GM23248 (cell line): ENCODE data around the gene MCF2L.

Source experiments
- EZH2 ChIP-seq: fragments of 200-600 bp; sonication (generic); IDR thresholded peaks from 2 replicates; pipeline ENCODE4 v1.6.1; 2018; ENCODE audit warnings: antibody characterized with exemption, mild to moderate bottlenecking; ENCODE audit not compliant: insufficient read depth, poor library complexity, severe bottlenecking
- EZH2phosphoT487 ChIP-seq: fragments of 200-600 bp; sonication (generic); IDR thresholded peaks from 2 replicates; pipeline ENCODE4 v1.6.1; 2018; ENCODE audit warnings: antibody characterized with exemption, moderate library complexity, mild to moderate bottlenecking, low read depth; ENCODE audit not compliant: insufficient read depth

DNA sequence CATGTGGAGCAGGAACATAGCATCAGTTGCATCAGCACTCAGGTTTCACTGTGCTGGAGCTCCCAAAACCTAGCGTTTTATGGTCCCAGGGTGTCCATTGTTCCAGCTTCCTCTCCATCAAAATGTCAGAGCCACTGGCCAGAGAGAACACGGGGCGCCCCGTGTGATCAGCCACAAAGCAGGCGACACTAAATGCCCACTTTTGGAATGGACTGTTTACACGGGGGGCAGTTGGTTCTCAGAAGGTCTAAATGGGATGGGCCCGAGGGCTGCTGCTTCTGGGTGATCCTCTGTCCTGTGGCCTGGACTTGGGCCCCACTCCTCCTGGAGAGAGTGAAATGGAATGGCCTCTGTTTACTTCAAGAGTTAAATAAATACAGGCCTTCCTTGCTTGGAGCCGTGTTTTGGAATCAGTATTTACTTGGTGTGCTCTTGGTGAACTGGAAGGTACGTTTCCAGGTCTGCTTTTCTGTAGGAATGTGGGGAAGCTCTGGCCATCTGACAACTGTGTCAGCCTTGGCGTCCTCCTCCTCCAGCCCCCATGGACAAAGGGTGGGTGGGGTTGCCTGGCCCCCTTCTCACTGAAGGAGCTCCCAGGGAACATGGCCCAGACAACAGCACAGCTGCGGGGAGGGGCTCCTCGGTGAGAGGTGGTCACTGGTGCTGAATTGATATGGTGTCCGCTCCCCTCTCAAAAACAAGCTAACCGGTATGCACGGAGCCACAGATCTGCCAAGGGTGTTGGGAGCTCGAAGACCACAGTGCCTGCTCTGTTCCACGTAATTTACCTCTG lies 16.1 kb upstream of the MCF2L start:
- no peak for TF ChIP-seq EZH2phosphoT487
- no peak for TF ChIP-seq EZH2
